Upper lobe of left lung (tissue), 4 donors: Measurements from ENCODE around the gene ENTPD6.

ENCODE experiments used
- CTCF ChIP-seq, 6 experiments: fragments of 450-650 bp in 4 of 6; fragments of 200-600 bp in 2 of 6; sonication (generic) in 2 of 6; IDR thresholded peaks; one replicate each; pipeline ENCODE4 v1.5.1; 2016 to 2019; ENCODE audit warnings: antibody characterized with exemption in 6 of 6
- POLR2AphosphoS5 ChIP-seq, 2 donors: sonication (generic); formaldehyde crosslinking; IDR thresholded peaks; one replicate each; pipeline ENCODE4 v1.5.1; 2017; ENCODE audit warnings: antibody characterized with exemption in 2 of 2

DNA sequence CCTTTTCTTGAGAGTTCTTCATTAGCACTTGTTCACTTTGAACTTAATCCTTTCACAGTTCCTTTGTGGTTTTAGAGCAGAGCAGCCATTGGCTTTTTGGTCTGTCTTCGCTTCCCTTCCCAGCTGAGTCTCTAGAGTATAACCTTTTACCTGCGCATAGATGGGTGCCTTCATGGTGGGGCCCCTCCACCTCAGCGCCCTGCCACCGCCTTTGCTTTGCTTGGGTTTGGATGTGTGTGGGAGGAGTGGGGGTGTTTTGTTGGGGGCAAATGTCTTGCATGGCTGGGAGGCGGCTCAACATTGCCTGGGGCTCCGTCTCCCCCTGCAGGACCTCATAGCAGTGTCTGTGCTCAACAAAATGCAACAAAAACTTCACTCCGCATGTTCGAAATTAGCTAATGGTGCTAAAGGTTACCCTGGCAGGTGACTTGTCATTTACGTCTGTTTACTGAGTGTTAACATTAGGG is 64.3 kb downstream of the ENTPD6 start:
- TF ChIP-seq CTCF (IDR thresholded peaks at IDR 0.05): no peak
- no peak for TF ChIP-seq POLR2AphosphoS5 (IDR thresholded peaks at IDR 0.05)
